WTC11 (cell line): ENCODE data around the gene ANKRD13D. TPM values are rescaled to one million over a fixed set of nuclear protein-coding genes. Genes with fewer than 3 reads are reported as not detected.

Source experiments
- ATAC-seq: fragments of 200-7000 bp; cut with Tn5 transposase; 2 replicates; pipeline ENCODE4 v1.10.0; 2021; ENCODE audit warnings: mild to moderate bottlenecking, moderate library complexity
- CTCF ChIA-PET: fragments of 300-600 bp; sonication (Branson Sonifier 250); formaldehyde crosslinking; loops from one replicate; lab custom pipeline; 2021; ENCODE audit warnings: antibody characterized with exemption; lab: Charles Lee
- POLR2A ChIA-PET: fragments of 350-600 bp; sonication (Branson Sonifier 250); formaldehyde crosslinking; loops from one replicate; lab custom pipeline; 2021; ENCODE audit warnings: antibody characterized with exemption; lab: Charles Lee
- DNase-seq: peaks from one replicate; pipeline ENCODE4 v3.0.0; 2021; ENCODE audit warnings: low spot score
- H3K27ac Mint-ChIP-seq: 2 replicates; pipeline ENCODE4 v1.8.0; 2021; ENCODE audit warnings: mixed read lengths
- H3K27me3 Mint-ChIP-seq: 2 replicates; pipeline ENCODE4 v1.8.0; 2021; ENCODE audit warnings: low read depth, mild to moderate bottlenecking, moderate library complexity, mixed read lengths
- H3K36me3 Mint-ChIP-seq: 2 replicates; pipeline ENCODE4 v1.8.0; 2021; ENCODE audit warnings: mixed read lengths
- H3K4me1 Mint-ChIP-seq: 2 replicates; pipeline ENCODE4 v1.8.0; 2022; ENCODE audit warnings: mixed read lengths
- H3K4me3 Mint-ChIP-seq: 2 replicates; pipeline ENCODE4 v1.8.0; 2021; ENCODE audit warnings: mild to moderate bottlenecking, moderate library complexity, mixed read lengths
- H3K9me3 Mint-ChIP-seq: 2 replicates; pipeline ENCODE4 v1.8.0; 2021; ENCODE audit warnings: mixed read lengths
- ATF1 ChIP-seq: sonication (generic); formaldehyde crosslinking; IDR thresholded peaks from 2 replicates; pipeline ENCODE4 v1.8.1; 2023; ENCODE audit warnings: mild to moderate bottlenecking, moderate library complexity, missing genetic modification reagents
- ATF2 ChIP-seq: sonication (generic); formaldehyde crosslinking; IDR thresholded peaks from 2 replicates; pipeline ENCODE4 v1.8.1; 2022; ENCODE audit warnings: low read depth, missing genetic modification reagents, borderline replicate concordance
- CREB1 ChIP-seq: sonication (generic); formaldehyde crosslinking; IDR thresholded peaks from 2 replicates; pipeline ENCODE4 v1.8.0; 2023; ENCODE audit warnings: mild to moderate bottlenecking, missing genetic modification reagents
- ELF4 ChIP-seq: sonication (generic); formaldehyde crosslinking; IDR thresholded peaks from 2 replicates; pipeline ENCODE4 v1.8.1; 2022; ENCODE audit warnings: low read depth, mild to moderate bottlenecking, moderate library complexity, missing genetic modification reagents
- ETV6 ChIP-seq: sonication (generic); formaldehyde crosslinking; IDR thresholded peaks from 2 replicates; pipeline ENCODE4 v1.8.1; 2022; ENCODE audit warnings: mild to moderate bottlenecking, missing genetic modification reagents
- FOXP1 ChIP-seq: sonication (generic); formaldehyde crosslinking; IDR thresholded peaks from 2 replicates; pipeline ENCODE4 v1.8.0; 2022; ENCODE audit warnings: missing genetic modification reagents, mild to moderate bottlenecking, moderate library complexity, borderline replicate concordance
- HMGA2 ChIP-seq: fragments of 250-450 bp; sonication (Bioruptor Pico); IDR thresholded peaks from 2 replicates; pipeline ENCODE4 v1.4.0; 2021; ENCODE audit warnings: mild to moderate bottlenecking, moderate library complexity
- JAZF1 ChIP-seq: fragments of 250-450 bp; sonication (Bioruptor Pico); IDR thresholded peaks from 2 replicates; pipeline ENCODE4 v1.9.0; 2021; ENCODE audit warnings: moderate library complexity, mild to moderate bottlenecking, inconsistent platforms
- KAT7 ChIP-seq: sonication (generic); formaldehyde crosslinking; IDR thresholded peaks from 2 replicates; pipeline ENCODE4 v1.8.1; 2023; ENCODE audit warnings: missing genetic modification reagents, mild to moderate bottlenecking, borderline replicate concordance
- PREB ChIP-seq: sonication (generic); formaldehyde crosslinking; IDR thresholded peaks from 2 replicates; pipeline ENCODE4 v1.8.1; 2022; ENCODE audit warnings: mild to moderate bottlenecking, missing genetic modification reagents, moderate library complexity, borderline replicate concordance
- RELA ChIP-seq: sonication (generic); formaldehyde crosslinking; IDR thresholded peaks from 2 replicates; pipeline ENCODE4 v1.8.1; 2022; ENCODE audit warnings: missing genetic modification reagents, mild to moderate bottlenecking, borderline replicate concordance
- SMAD3 ChIP-seq: sonication (generic); formaldehyde crosslinking; IDR thresholded peaks from 2 replicates; pipeline ENCODE4 v1.8.0; 2022; ENCODE audit warnings: missing genetic modification reagents, mild to moderate bottlenecking, borderline replicate concordance
- SMAD4 ChIP-seq: sonication (generic); formaldehyde crosslinking; IDR thresholded peaks from 2 replicates; pipeline ENCODE4 v1.8.0; 2022; ENCODE audit warnings: mild to moderate bottlenecking, missing genetic modification reagents
- SOX15 ChIP-seq: fragments of 250-450 bp; sonication (Bioruptor Pico); IDR thresholded peaks from 2 replicates; pipeline ENCODE4 v1.9.0; 2021; ENCODE audit warnings: mild to moderate bottlenecking
- TCF7 ChIP-seq: sonication (generic); formaldehyde crosslinking; IDR thresholded peaks from 2 replicates; pipeline ENCODE4 v1.8.0; 2022; ENCODE audit warnings: mild to moderate bottlenecking, low read depth, missing genetic modification reagents, moderate library complexity
- TP53 ChIP-seq: sonication (generic); formaldehyde crosslinking; IDR thresholded peaks from 2 replicates; pipeline ENCODE4 v1.8.1; 2023; ENCODE audit warnings: mild to moderate bottlenecking, missing genetic modification reagents
- ZBTB21 ChIP-seq: sonication (generic); formaldehyde crosslinking; IDR thresholded peaks from 2 replicates; pipeline ENCODE4 v1.8.1; 2023; ENCODE audit warnings: mild to moderate bottlenecking, missing genetic modification reagents, borderline replicate concordance
- ZNF219 ChIP-seq: sonication (generic); formaldehyde crosslinking; IDR thresholded peaks from 2 replicates; pipeline ENCODE4 v1.8.0; 2023; ENCODE audit warnings: missing genetic modification reagents, mild to moderate bottlenecking, borderline replicate concordance
- ZNF232 ChIP-seq: sonication (generic); formaldehyde crosslinking; IDR thresholded peaks from 2 replicates; pipeline ENCODE4 v1.8.0; 2022; ENCODE audit warnings: mild to moderate bottlenecking, missing genetic modification reagents
- ZNF423 ChIP-seq: fragments of 250-450 bp; sonication (Bioruptor Pico); IDR thresholded peaks from 2 replicates; pipeline ENCODE4 v2.1.2; 2022; ENCODE audit warnings: mild to moderate bottlenecking, moderate library complexity
- total RNA-seq: library from RNA; stranded (reverse); gene quantifications from 3 replicates; pipeline ENCODE4 v1.2.3, GENCODE V29; 2021
- TF ChIP-seq, protein P1 (sequence below): sonication (generic); formaldehyde crosslinking; IDR thresholded peaks from 2 replicates; pipeline ENCODE4 v1.8.0; 2022; ENCODE audit warnings: mild to moderate bottlenecking, missing genetic modification reagents
- TF ChIP-seq, protein P2 (sequence below): fragments of 250-450 bp; sonication (Bioruptor Pico); IDR thresholded peaks from 2 replicates; pipeline ENCODE4 v1.8.0; 2021; ENCODE audit warnings: mild to moderate bottlenecking

The ANKRD13D gene
- total RNA-seq, 1 experiment from 2014 or later = 55.5 TPM

- TF ChIP-seq, protein P1, sequence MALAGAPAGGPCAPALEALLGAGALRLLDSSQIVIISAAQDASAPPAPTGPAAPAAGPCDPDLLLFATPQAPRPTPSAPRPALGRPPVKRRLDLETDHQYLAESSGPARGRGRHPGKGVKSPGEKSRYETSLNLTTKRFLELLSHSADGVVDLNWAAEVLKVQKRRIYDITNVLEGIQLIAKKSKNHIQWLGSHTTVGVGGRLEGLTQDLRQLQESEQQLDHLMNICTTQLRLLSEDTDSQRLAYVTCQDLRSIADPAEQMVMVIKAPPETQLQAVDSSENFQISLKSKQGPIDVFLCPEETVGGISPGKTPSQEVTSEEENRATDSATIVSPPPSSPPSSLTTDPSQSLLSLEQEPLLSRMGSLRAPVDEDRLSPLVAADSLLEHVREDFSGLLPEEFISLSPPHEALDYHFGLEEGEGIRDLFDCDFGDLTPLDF (CRISPR knock-in tag) = no peak
- TF ChIP-seq TCF7 (CRISPR knock-in tag) (no peak), SMAD4 (CRISPR knock-in tag) (no peak), SMAD3 (CRISPR knock-in tag) (no peak), PREB (no peak)
Measured at GRCh38 chr11:67268081-67268961, 20.8 kb upstream of the ANKRD13D start (continued).

DNA sequence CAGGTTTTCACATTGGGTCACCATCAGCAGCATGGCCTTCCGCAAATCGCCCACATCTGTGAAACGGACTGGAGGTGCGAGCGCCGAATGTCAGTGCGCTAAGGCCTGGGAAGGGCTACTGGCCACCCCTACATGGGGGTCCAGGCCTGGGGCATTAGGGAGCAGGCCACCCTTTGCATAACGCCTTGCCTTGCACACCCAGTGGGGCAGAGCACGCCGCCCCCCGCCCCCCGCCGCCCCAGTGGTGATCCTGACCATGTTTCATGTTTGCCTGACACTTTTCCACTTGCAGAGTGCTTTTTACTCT, 20.2 kb upstream of the ANKRD13D start:
- H3K36me3 Mint-ChIP-seq = no peaks in the 10 kb centered on the region
- H3K27me3 Mint-ChIP-seq = peaks cover 18% of the 10 kb centered on the region
- ChIA-PET CTCF (interaction anchor here (1.8 to 3.0 kb wide), 2 partner anchors 20 to 49 kb away, joined by 14 to 18 read pairs; partner anchors contain the start of gene ANKRD13D), POLR2A (no interaction called here)
- H3K4me1 Mint-ChIP-seq = peaks cover 47% of the 10 kb centered on the region
- TF ChIP-seq ETV6 (CRISPR knock-in tag) (no peak), KAT7 (no peak)
- no peak for ATAC-seq
- no peaks in the 10 kb centered on the region for H3K9me3 Mint-ChIP-seq
- no peak for DNase-seq
- H3K27ac Mint-ChIP-seq = no peak overlapping the region; the same call in 1 of the 2 replicates
- peak overlapping the region; percentile 93; the same call in 1 of the 2 replicates for H3K4me3 Mint-ChIP-seq

GRCh38 chr11:67269401-67270255, 19.5 kb upstream of the ANKRD13D start:
- no peak for TF ChIP-seq ATF2 (CRISPR knock-in tag)
- TF ChIP-seq JAZF1 (CRISPR knock-in tag) = no peak
- no peak for TF ChIP-seq ZBTB21 (CRISPR knock-in tag)
- no peak for TF ChIP-seq ZNF423 (CRISPR knock-in tag)
- TF ChIP-seq FOXP1 (CRISPR knock-in tag) = no peak
- no peak for TF ChIP-seq ZNF219
- no peak for TF ChIP-seq SOX15
- TF ChIP-seq RELA (CRISPR knock-in tag) = no peak
- TF ChIP-seq ZNF232 = no peak
- TF ChIP-seq ELF4 = no peak
- no peak for TF ChIP-seq KAT7
- TF ChIP-seq HMGA2 (CRISPR knock-in tag) = no peak
- TF ChIP-seq TP53 (CRISPR knock-in tag) = no peak
- no peak for TF ChIP-seq ETV6 (CRISPR knock-in tag)
- TF ChIP-seq, protein P2, sequence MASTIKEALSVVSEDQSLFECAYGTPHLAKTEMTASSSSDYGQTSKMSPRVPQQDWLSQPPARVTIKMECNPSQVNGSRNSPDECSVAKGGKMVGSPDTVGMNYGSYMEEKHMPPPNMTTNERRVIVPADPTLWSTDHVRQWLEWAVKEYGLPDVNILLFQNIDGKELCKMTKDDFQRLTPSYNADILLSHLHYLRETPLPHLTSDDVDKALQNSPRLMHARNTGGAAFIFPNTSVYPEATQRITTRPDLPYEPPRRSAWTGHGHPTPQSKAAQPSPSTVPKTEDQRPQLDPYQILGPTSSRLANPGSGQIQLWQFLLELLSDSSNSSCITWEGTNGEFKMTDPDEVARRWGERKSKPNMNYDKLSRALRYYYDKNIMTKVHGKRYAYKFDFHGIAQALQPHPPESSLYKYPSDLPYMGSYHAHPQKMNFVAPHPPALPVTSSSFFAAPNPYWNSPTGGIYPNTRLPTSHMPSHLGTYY (CRISPR knock-in tag) = no peak
- TF ChIP-seq ATF1 (CRISPR knock-in tag) = no peak
- no peak for TF ChIP-seq CREB1 (CRISPR knock-in tag)
- H3K27me3 Mint-ChIP-seq = peaks cover 12% of the 10 kb centered on the region
- ATAC-seq (no peak), DNase-seq (peak; percentile 8)
- H3K9me3 Mint-ChIP-seq = no peaks in the 10 kb centered on the region
- CTCF ChIA-PET = interaction anchor here (0.8 to 3.0 kb wide), 9 partner anchors 8 to 113 kb away, joined by 3 to 18 read pairs (median 7); partner anchors contain the start of gene ANKRD13D
- H3K27ac Mint-ChIP-seq = peak overlapping the region; percentile 94
- H3K4me1 Mint-ChIP-seq = peaks cover 50% of the 10 kb centered on the region
- peak overlapping the region; percentile 53 for H3K4me3 Mint-ChIP-seq
- no peaks in the 10 kb centered on the region for H3K36me3 Mint-ChIP-seq
- POLR2A ChIA-PET = no interaction called here
